GM19023 (cell line): Measurements from ENCODE around the gene UQCR11.

ENCODE experiments used
- ATAC-seq: cut with Tn5 transposase; IDR thresholded peaks from one replicate; pipeline ENCODE4 v1.9.1; 2021; ENCODE audit warnings: mild to moderate bottlenecking, moderate library complexity; ENCODE audit not compliant: unreplicated experiment

Gene UQCR11

GRCh38 chr19:1618157-1619093, 13.2 kb upstream of the UQCR11 start:
- no peak for ATAC-seq

GRCh38 chr19:1616875-1617274, 11.6 kb upstream of the UQCR11 start:
- ATAC-seq = no peak

GRCh38 chr19:1616396-1616795, 11.1 kb upstream of the UQCR11 start:
- ATAC-seq = no peak

- ATAC-seq = no peak
These were observed 10.0 kb upstream of the UQCR11 start for GRCh38 chr19:1615156-1615765.

GRCh38 chr19:1613808-1614570, 8.7 kb upstream of the UQCR11 start:
- no peak for ATAC-seq

- ATAC-seq = no peak
These were observed 7.9 kb upstream of the UQCR11 start for GRCh38 chr19:1613146-1613545.

GRCh38 chr19:1612114-1613086, 7.1 kb upstream of the UQCR11 start:
- no peak for ATAC-seq

GRCh38 chr19:1611353-1611752, 6.1 kb upstream of the UQCR11 start:
- ATAC-seq = no peak

GRCh38 chr19:1610579-1610978, 5.3 kb upstream of the UQCR11 start:
- no peak for ATAC-seq

GRCh38 chr19:1609680-1610474, 4.6 kb upstream of the UQCR11 start:
- ATAC-seq = no peak

GRCh38 chr19:1609103-1609396, 3.8 kb upstream of the UQCR11 start:
- no peak for ATAC-seq

GRCh38 chr19:1608359-1609102, 3.3 kb upstream of the UQCR11 start:
- no peak for ATAC-seq

- ATAC-seq = no peak
These were observed 933 bp upstream of the UQCR11 start for GRCh38 chr19:1606138-1606651.

- no peak for ATAC-seq
These were observed 3.1 kb downstream of the UQCR11 start for GRCh38 chr19:1602091-1602707.

- no peak for ATAC-seq
These were observed 3.6 kb downstream of the UQCR11 start for GRCh38 chr19:1601613-1602064.

GRCh38 chr19:1599460-1599846, 5.8 kb downstream of the UQCR11 start:
- ATAC-seq = no peak

GRCh38 chr19:1598777-1599459, 6.3 kb downstream of the UQCR11 start:
- ATAC-seq = no peak

GRCh38 chr19:1593501-1593772, 11.8 kb downstream of the UQCR11 start:
- ATAC-seq = no peak
